Stimulated activated CD4-positive, alpha-beta T cell treated with anti-CD3 and anti-CD28 coated beads, Interleukin-12 subunit alpha, Interleukin-12 subunit beta, amount 100 ng/mL, for 24 hours (primary cell): ENCODE data around the gene CHDH.

ENCODE experiments used
- DNase-seq, 2 experiments: peaks; one replicate each; pipeline ENCODE4 v3.0.0-alpha.2; 2020; ENCODE audit warnings: low read depth in 2 of 2

CHDH gene

DNA sequence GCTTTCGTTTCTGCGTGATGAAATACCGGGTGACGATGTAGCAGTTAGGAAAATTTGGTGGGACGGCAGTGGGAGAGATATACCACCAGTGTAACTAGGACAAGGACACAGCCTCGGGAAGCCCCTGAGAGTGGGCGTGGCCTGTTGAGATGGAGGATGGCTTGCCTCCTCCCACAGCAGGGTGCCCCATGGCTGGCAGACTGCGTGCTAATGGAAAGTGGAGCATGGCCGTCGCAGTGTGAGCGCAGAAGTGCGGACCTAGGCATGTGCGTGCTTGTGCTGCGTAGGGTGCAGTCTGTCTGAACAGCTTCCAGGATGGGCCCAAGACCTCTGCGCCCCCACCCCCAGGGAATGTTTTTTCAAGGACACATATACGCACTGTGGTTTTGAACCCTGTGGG, 56.8 kb downstream of the CHDH start:
- no peak for DNase-seq

- no peak for DNase-seq
Observed at GRCh38 chr3:53788038-53788437, 58.2 kb downstream of the CHDH start.

DNA sequence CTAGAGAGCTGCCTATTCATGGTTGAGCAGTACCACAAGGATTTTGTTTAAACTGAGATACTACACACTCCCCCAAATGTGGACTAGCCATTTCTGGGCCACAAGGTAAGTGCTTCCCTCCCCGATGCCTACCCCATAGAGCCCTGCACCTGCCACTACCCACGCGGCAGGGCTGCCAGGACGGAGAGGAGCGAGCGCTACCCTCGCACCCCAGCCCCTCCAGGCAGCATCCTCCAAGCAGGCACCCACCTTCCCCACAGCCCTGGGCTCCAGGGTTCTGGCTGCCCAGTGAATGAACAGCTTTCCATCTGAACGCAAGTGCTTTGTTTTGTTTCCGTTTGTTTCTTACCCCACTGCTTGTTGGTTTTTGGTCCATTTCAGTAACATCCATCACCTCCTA, 59.2 kb downstream of the CHDH start:
- DNase-seq, result no peak

- DNase-seq, result no peak
Observed at GRCh38 chr3:53780806-53781205, 65.4 kb downstream of the CHDH start.

DNA sequence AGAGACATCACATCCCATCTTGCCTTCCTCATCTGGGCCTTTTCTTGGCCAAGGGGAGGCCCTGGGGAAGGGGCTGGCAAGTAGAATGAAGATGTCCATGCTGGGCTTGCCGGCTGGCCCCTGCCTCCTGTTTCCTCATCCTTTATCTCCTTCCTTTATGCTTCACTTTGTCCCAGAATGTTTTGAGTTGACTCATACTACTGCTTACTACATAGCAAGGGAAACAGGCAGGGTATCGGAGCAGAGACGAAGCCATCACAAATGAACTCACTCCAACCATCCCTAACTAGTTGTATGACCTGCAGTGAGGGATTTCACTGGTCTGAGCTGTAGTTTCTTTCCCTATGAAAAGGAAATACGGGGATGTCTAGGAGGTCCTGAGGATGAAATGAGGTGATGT, 66.0 kb downstream of the CHDH start:
- DNase-seq, result no peak

GRCh38 chr3:53778153-53778552, 68.1 kb downstream of the CHDH start:
- no peak for DNase-seq

DNA sequence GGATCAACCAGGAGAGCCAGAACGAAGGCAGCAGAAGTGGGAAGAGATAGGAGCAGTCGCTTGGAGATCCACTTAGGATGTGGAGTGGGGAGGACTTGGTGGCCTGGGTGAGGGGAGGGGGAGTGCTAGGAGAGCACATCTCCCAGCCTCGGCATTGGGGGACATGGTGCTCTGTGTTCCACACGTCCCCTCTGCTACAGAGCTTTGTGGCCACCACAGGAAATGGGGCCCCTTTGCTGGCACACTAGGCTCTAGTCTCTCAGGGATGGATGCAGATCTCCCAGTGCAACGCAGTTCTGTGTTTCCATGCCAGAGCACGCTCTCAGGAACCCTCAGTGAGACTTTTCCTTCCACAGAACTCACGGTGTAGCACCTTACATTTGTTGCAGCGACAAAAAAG, 68.8 kb downstream of the CHDH start:
- no peak for DNase-seq

DNA sequence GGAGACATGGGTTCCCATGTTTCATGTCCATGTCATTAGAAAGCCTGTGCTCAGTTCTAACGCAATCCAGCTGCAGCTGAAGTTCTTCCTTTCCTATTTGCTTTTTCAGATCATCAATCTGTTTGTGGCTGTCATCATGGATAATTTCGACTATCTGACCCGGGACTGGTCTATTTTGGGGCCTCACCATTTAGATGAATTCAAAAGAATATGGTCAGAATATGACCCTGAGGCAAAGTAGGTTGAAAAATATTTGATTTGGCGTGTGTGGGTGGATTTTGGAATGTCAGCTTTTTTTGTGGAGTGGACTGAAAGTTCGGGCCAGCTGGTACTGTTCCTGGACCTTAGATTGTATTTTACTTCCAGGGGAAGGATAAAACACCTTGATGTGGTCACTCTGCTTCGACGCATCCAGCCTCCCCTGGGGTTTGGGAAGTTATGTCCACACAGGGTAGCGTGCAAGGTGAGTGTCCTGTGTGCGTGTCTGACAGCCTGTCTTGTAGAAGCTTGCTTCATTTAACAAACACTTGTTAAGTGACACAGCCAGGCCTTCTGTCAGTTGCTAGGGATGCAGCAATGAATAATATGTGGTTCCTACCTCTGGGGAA, 69.6 kb downstream of the CHDH start:
- no peak for DNase-seq

DNA sequence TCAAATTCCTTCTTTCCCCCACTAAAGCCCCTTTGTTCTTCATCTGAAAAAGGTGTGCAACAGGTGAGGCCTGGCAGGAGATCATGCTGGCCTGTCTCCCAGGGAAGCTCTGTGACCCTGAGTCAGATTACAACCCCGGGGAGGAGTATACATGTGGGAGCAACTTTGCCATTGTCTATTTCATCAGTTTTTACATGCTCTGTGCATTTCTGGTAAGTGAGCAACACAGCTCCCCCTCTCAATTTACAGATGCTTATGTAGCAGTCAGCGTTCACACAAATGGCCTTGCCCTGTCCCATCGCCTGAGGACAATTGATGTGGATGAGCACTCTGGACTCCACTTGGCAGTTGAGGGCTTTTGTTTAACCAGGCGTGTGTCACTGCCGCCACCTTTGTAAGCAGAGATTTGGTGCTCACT, 70.4 kb downstream of the CHDH start:
- no peak for DNase-seq

- DNase-seq, result no peak
Observed at GRCh38 chr3:53775018-53775417, 71.2 kb downstream of the CHDH start.

- DNase-seq, result no peak
Observed at GRCh38 chr3:53774414-53774813, 71.8 kb downstream of the CHDH start.

- no peak for DNase-seq
Observed at GRCh38 chr3:53773611-53774368, 72.4 kb downstream of the CHDH start.

DNA sequence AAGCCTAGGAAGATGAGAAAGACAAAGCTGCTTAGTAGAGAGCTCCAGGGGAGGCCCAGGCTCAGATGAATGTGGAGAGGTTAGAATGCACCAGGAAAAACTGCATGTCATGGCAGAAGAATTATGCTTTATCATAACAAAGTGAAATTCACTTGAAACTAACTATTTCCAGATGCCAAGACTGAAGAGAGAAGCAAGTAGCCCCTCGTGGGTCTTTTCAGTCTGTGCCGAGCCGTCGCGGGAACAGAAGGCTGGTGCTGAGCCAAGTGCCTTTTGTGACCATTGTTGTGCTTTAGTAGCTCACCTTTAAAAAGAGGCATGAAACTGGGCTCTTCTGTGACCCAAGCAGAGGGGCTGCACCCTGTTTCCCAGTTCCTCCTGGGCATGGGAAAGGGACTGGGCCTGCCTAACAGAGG, 73.2 kb downstream of the CHDH start:
- DNase-seq, result no peak

- DNase-seq, result no peak
Observed at GRCh38 chr3:53772562-53772961, 73.7 kb downstream of the CHDH start.

- no peak for DNase-seq
Observed at GRCh38 chr3:53768478-53769459, 77.5 kb downstream of the CHDH start.

DNA sequence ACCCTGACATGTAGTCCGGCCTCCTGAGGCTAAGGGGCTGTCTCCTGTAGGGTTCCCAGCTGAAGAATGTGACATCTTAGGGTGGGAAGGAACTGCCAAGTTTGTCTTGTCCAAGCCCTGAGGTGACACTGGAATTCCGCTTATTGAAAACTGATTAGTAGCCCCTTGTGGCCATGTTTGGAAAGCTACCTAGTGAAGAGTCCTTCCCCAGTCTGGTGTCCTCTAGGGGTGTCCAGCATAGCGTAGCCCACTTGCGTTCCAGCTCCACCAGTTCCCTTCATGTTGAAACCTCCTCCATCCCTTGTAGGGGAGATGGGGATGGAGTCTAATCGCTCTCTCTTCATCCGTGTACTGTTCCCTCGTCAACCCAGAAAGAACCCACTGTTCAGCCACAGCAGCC, 79.5 kb downstream of the CHDH start:
- no peak for DNase-seq

GRCh38 chr3:53765753-53766152, 80.5 kb downstream of the CHDH start:
- DNase-seq, result no peak

GRCh38 chr3:53764026-53764775, 82.0 kb downstream of the CHDH start:
- DNase-seq, result no peak

DNA sequence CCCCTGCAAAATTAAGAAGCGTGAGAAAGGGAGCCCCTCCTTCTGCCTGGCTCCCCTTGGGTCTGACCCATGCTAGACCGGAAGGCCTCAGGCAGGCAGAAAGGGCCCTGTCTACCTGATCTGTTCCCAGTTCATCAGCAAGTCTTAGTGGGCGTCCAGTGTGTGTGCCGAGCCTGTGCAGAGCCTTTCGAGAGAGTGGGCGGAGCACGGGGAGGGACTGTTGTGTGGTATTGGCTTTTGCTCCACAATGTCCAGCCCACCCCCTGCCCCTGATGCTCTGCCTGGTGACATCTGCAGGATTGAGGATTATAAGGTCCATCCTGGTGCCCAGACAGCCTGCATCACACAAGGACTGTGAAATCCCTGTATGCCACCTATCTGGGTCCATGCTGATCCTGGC, 82.9 kb downstream of the CHDH start:
- DNase-seq, result no peak
